HepG2 (cell line): ENCODE data around the gene PPCDC. TPM values are rescaled to one million over a fixed set of nuclear protein-coding genes. Genes with fewer than 3 reads are reported as not detected.

Experiments
- KLF16 ChIP-seq, 2 experiments: sonication (generic) in 1 of 2; formaldehyde crosslinking in 1 of 2; IDR thresholded peaks; 2 replicates each; pipeline versions ENCODE4 v1.6.1 to v1.8.0; 2016 to 2023; ENCODE audit warnings: missing genetic modification reagents in 2 of 2, missing compliant biosample characterization in 1 of 2
- PHF21A ChIP-seq: sonication (generic); formaldehyde crosslinking; IDR thresholded peaks from 2 replicates; pipeline ENCODE4 v1.5.0; 2020; ENCODE audit warnings: mild to moderate bottlenecking, missing genetic modification reagents
- POLR2A ChIP-seq, 2 experiments: IDR thresholded peaks; 2 replicates each; pipeline ENCODE4 v1.6.1; 2011; ENCODE audit warnings: low read depth in 2 of 2, low read length in 2 of 2, mild to moderate bottlenecking in 1 of 2, moderate library complexity in 1 of 2; ENCODE audit not compliant: insufficient read depth in 1 of 2
- RCOR2 ChIP-seq: IDR thresholded peaks from 2 replicates; pipeline ENCODE4 v1.6.1; 2016; ENCODE audit warnings: missing biosample characterization, missing genetic modification reagents
- SOX5 ChIP-seq: IDR thresholded peaks from 2 replicates; pipeline ENCODE4 v1.6.1; 2016; ENCODE audit warnings: borderline replicate concordance
- ZNF331 ChIP-seq: sonication (generic); formaldehyde crosslinking; IDR thresholded peaks from 2 replicates; pipeline ENCODE4 v1.4.0; 2020; ENCODE audit warnings: missing genetic modification reagents
- ZNF556 ChIP-seq: sonication (generic); formaldehyde crosslinking; IDR thresholded peaks from 2 replicates; pipeline ENCODE4 v1.4.0; 2020; ENCODE audit warnings: mild to moderate bottlenecking, missing genetic modification reagents, borderline replicate concordance
- ZNF558 ChIP-seq: sonication (generic); formaldehyde crosslinking; IDR thresholded peaks from 2 replicates; pipeline ENCODE4 v1.9.0; 2022; ENCODE audit warnings: mild to moderate bottlenecking, missing genetic modification reagents, borderline replicate concordance
- ZNF7 ChIP-seq: IDR thresholded peaks from 2 replicates; pipeline ENCODE4 v1.6.1; 2016; ENCODE audit warnings: missing biosample characterization, missing genetic modification reagents
- polyA plus RNA-seq, 8 experiments: library from polyadenylated mRNA; depleted of rRNA in 3 of 8; stranded (reverse) in 7 of 8; unstranded in 1 of 8; fragments of >200 nt; fragmentation: Illumina TruSeq in 4 of 8; extraction: Trizol in 4 of 8; gene quantifications; 2 replicates each; pipeline versions ENCODE4 v1.2.1 to v1.2.3, GENCODE V29; 2011 to 2016; ENCODE audit warnings: low read depth in 4 of 8, missing spikeins in 1 of 8, mixed read lengths in 1 of 8; ENCODE audit not compliant: insufficient read depth in 1 of 8
- total RNA-seq, 5 experiments: library from RNA; depleted of rRNA; stranded (reverse); fragments of >200 nt; fragmentation: Illumina TruSeq; extraction: Trizol; gene quantifications; 2 replicates each; pipeline ENCODE4 v1.2.3, GENCODE V29; 2016; ENCODE audit warnings: low read depth in 1 of 5
- TF ChIP-seq, protein P1 (sequence below): sonication (generic); formaldehyde crosslinking; IDR thresholded peaks from 2 replicates; pipeline ENCODE4 v1.4.0; 2020; ENCODE audit warnings: missing genetic modification reagents
- TF ChIP-seq, protein P2 (sequence below): sonication (generic); formaldehyde crosslinking; IDR thresholded peaks from 2 replicates; pipeline ENCODE4 v1.4.0; 2020; ENCODE audit warnings: missing genetic modification reagents, borderline replicate concordance
- TF ChIP-seq, protein P3 (sequence below): IDR thresholded peaks from 2 replicates; pipeline ENCODE4 v1.6.1; 2016; ENCODE audit warnings: low read depth
- TF ChIP-seq, protein P4 (sequence below), 2 experiments: sonication (generic) in 1 of 2; formaldehyde crosslinking in 1 of 2; IDR thresholded peaks; 2 replicates each; pipeline versions ENCODE4 v1.4.0 to v1.6.1; 2018 to 2020; ENCODE audit warnings: missing genetic modification reagents in 2 of 2, borderline replicate concordance in 1 of 2, low read depth in 1 of 2, mild to moderate bottlenecking in 1 of 2, missing biosample characterization in 1 of 2
- TF ChIP-seq, protein P5 (sequence below): sonication (generic); formaldehyde crosslinking; IDR thresholded peaks from 2 replicates; pipeline ENCODE4 v1.5.0; 2020; ENCODE audit warnings: mild to moderate bottlenecking, missing genetic modification reagents
- TF ChIP-seq, protein P6 (sequence below): sonication (generic); formaldehyde crosslinking; conservative IDR thresholded peaks from 2 replicates; pipeline ENCODE4 v1.4.0; 2020; ENCODE audit warnings: missing genetic modification reagents

Gene PPCDC
- total and polyA plus RNA-seq, 2 of the 13 experiments (the other 11 are each of a cell fraction or from before 2014, with no cell fraction given): 12.3 to 12.8 TPM

DNA sequence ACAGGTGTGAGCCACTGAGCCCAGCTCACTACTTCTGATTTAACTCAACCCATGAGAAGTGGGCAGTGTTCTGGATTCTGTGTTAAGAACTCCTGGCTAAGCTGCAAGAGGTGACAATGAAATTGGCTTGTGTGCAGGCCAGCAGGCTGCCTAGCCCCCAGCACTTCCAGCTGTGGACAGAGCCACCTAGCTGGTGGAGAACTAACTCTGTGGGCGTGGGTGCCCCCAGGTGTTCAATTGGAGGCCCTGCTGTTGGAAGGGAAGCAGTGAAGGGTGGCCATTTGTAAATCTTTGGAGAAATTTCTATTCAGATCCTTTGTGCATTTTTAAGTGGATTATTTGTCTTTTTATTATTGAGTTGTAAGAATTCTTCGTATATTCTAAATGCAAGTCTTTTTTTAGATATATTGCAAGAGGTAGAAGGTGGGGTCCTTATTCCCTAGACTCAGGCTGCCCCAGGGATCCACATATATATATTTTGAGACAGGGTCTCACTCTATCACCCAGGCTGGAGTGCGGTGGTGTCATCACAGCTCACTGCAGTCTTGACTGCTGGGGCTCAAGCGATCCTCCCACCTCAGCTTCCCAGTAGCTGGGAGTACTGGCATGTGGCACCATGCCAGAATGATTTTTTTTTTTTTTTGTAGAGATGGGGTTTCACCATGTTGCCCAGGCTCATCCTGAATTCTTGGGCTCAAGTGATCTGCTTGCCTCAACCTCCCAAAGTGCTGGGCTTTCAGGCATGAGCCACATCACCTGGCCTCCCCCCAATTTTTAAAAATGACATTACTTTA lies 35.2 kb upstream of the PPCDC start (continued):
- TF ChIP-seq, protein P1, sequence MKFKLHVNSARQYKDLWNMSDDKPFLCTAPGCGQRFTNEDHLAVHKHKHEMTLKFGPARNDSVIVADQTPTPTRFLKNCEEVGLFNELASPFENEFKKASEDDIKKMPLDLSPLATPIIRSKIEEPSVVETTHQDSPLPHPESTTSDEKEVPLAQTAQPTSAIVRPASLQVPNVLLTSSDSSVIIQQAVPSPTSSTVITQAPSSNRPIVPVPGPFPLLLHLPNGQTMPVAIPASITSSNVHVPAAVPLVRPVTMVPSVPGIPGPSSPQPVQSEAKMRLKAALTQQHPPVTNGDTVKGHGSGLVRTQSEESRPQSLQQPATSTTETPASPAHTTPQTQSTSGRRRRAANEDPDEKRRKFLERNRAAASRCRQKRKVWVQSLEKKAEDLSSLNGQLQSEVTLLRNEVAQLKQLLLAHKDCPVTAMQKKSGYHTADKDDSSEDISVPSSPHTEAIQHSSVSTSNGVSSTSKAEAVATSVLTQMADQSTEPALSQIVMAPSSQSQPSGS: no peak
- no peak for TF ChIP-seq PHF21A (CRISPR knock-in tag)
- no peak for TF ChIP-seq RCOR2 (CRISPR knock-in tag)
- TF ChIP-seq SOX5 (CRISPR knock-in tag): no peak
- TF ChIP-seq ZNF7 (CRISPR knock-in tag): peak; percentile 73; the same call in 1 of the 2 replicates
- no peak for TF ChIP-seq POLR2A (IDR thresholded peaks at IDR 0.05; ENCODE audit: insufficient read depth in 1 of 2, low read depth in 2 of 2, low read length in 2 of 2)
- 0 out of 2 replicates have a peak, but pooled peaks have one; percentile 15 for TF ChIP-seq ZNF331 (CRISPR knock-in tag)
- TF ChIP-seq, protein P2, sequence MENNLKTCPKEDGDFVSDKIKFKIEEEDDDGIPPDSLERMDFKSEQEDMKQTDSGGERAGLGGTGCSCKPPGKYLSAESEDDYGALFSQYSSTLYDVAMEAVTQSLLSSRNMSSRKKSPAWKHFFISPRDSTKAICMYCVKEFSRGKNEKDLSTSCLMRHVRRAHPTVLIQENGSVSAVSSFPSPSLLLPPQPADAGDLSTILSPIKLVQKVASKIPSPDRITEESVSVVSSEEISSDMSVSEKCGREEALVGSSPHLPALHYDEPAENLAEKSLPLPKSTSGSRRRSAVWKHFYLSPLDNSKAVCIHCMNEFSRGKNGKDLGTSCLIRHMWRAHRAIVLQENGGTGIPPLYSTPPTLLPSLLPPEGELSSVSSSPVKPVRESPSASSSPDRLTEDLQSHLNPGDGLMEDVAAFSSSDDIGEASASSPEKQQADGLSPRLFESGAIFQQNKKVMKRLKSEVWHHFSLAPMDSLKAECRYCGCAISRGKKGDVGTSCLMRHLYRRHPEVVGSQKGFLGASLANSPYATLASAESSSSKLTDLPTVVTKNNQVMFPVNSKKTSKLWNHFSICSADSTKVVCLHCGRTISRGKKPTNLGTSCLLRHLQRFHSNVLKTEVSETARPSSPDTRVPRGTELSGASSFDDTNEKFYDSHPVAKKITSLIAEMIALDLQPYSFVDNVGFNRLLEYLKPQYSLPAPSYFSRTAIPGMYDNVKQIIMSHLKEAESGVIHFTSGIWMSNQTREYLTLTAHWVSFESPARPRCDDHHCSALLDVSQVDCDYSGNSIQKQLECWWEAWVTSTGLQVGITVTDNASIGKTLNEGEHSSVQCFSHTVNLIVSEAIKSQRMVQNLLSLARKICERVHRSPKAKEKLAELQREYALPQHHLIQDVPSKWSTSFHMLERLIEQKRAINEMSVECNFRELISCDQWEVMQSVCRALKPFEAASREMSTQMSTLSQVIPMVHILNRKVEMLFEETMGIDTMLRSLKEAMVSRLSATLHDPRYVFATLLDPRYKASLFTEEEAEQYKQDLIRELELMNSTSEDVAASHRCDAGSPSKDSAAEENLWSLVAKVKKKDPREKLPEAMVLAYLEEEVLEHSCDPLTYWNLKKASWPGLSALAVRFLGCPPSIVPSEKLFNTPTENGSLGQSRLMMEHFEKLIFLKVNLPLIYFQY (CRISPR knock-in tag): 0 out of 2 replicates have a peak, but pooled peaks have one; percentile 39
- TF ChIP-seq, protein P3, sequence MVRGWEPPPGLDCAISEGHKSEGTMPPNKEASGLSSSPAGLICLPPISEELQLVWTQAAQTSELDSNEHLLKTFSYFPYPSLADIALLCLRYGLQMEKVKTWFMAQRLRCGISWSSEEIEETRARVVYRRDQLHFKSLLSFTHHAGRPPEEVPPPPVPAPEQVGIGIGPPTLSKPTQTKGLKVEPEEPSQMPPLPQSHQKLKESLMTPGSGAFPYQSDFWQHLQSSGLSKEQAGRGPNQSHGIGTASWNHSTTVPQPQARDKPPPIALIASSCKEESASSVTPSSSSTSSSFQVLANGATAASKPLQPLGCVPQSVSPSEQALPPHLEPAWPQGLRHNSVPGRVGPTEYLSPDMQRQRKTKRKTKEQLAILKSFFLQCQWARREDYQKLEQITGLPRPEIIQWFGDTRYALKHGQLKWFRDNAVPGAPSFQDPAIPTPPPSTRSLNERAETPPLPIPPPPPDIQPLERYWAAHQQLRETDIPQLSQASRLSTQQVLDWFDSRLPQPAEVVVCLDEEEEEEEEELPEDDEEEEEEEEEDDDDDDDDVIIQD (CRISPR knock-in tag): 0 out of 2 replicates have a peak, but pooled peaks have one; percentile 25
- TF ChIP-seq ZNF556 (CRISPR knock-in tag): no peak
- TF ChIP-seq, protein P4, sequence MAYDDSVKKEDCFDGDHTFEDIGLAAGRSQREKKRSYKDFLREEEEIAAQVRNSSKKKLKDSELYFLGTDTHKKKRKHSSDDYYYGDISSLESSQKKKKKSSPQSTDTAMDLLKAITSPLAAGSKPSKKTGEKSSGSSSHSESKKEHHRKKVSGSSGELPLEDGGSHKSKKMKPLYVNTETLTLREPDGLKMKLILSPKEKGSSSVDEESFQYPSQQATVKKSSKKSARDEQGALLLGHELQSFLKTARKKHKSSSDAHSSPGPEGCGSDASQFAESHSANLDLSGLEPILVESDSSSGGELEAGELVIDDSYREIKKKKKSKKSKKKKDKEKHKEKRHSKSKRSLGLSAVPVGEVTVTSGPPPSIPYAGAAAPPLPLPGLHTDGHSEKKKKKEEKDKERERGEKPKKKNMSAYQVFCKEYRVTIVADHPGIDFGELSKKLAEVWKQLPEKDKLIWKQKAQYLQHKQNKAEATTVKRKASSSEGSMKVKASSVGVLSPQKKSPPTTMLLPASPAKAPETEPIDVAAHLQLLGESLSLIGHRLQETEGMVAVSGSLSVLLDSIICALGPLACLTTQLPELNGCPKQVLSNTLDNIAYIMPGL (CRISPR knock-in tag; IDR thresholded peaks at IDR 0.05; ENCODE audit: borderline replicate concordance in 1 of 2, low read depth in 1 of 2): 0 out of 4 replicates have a peak, but pooled peaks of 1 of the 2 experiments have one; percentile 32
- no peak for TF ChIP-seq ZNF558 (CRISPR knock-in tag)
- TF ChIP-seq, protein P5, sequence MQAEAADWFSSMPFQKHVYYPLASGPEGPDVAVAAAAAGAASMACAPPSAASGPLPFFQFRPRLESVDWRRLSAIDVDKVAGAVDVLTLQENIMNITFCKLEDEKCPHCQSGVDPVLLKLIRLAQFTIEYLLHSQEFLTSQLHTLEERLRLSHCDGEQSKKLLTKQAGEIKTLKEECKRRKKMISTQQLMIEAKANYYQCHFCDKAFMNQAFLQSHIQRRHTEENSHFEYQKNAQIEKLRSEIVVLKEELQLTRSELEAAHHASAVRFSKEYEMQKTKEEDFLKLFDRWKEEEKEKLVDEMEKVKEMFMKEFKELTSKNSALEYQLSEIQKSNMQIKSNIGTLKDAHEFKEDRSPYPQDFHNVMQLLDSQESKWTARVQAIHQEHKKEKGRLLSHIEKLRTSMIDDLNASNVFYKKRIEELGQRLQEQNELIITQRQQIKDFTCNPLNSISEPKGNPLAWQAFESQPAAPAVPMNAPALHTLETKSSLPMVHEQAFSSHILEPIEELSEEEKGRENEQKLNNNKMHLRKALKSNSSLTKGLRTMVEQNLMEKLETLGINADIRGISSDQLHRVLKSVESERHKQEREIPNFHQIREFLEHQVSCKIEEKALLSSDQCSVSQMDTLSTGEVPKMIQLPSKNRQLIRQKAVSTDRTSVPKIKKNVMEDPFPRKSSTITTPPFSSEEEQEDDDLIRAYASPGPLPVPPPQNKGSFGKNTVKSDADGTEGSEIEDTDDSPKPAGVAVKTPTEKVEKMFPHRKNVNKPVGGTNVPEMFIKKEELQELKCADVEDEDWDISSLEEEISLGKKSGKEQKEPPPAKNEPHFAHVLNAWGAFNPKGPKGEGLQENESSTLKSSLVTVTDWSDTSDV (CRISPR knock-in tag): no peak
- TF ChIP-seq, protein P6, sequence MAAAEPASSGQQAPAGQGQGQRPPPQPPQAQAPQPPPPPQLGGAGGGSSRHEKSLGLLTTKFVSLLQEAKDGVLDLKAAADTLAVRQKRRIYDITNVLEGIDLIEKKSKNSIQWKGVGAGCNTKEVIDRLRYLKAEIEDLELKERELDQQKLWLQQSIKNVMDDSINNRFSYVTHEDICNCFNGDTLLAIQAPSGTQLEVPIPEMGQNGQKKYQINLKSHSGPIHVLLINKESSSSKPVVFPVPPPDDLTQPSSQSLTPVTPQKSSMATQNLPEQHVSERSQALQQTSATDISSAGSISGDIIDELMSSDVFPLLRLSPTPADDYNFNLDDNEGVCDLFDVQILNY: no peak
- 0 out of 4 replicates have a peak, but pooled peaks of 1 of the 2 experiments have one; percentile 35 for TF ChIP-seq KLF16 (CRISPR knock-in tag; IDR thresholded peaks at IDR 0.05)
